HG03460 (cell line): Measurements from ENCODE around the gene ZNF287.
A peak's percentile ranks its signal among the peaks of the same experiment; 100 is the strongest.
"Not testable (repeated sequence)": the region's sequence is repeated elsewhere in the genome, so short reads cannot be mapped to it uniquely, and the experiment has no call there.

Source experiments
- ATAC-seq: cut with Tn5 transposase; IDR thresholded peaks from one replicate; pipeline ENCODE4 v1.9.1; 2021; ENCODE audit not compliant: unreplicated experiment

ZNF287 gene

GRCh38 chr17:16568541-16569357 is at the start of gene ZNF287:
Gene ZNF287, minus strand, starts transcription at chr17:16569204. Its CDS starts 1,473 bp downstream, at chr17:16567731.
- ATAC-seq = peak; percentile 93

DNA sequence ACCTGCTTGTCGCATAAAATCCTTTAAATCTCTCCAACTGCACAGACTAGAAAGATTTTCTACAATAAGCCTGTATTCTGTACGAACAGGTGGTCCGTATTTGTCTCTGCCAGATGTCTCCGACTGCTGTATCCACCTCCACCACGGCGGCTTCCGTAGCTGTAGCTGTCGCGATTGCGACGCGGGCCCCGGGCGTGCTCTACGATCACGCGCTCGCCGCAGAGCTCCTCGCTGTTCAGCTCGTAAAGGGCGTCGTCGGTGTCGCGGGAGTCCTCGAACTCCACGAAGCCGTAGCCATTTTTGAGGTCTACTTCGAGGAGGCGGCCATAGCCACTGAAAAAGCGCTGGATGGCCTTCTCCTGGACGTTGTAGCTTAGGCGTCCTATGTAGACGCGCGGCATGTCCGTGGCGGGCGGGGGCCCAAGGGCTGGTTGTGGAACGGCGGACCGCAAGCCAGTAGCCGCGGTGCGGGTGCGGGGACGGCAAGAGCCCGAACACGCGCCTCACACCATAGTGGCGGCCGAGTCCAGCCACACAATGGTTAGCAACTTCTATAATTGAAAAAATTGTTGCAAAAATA is 48.6 kb upstream of the ZNF287 start:
- no peak for ATAC-seq

- ATAC-seq = no peak
Observed at GRCh38 chr17:16599537-16599936, 30.5 kb upstream of the ZNF287 start.

DNA sequence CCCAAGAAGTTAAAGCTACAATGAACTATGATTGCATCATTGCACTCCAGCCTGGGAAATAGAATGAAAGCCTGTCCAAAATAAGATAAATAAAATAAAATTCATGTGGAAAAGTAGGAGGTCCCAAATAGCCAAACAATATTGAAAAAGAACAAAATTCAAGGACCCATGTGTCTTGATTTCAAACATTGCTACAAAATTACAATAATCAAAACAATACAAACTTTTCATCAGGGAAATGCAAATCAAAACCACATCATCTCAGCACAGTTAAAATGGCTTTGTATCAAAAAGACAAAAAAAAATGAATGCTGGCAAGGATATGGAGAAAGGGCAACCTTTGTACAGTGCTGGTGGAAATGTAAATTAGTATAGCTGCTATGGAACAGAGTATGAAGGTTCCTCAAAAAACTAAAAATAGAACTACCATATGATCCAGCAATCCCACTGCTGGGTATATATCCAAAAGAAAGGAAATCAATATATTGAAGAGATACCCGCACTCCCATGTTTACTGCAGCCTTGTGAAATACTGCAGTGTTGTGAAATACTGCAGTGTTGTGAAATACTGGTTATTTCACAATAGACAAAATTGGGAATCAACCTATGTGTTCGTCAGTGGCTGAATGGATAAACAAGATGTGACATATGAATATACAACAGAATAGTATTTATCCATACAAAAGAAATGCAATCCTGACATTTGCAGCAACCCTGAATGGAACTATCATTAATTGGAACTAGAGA is 24.5 kb upstream of the ZNF287 start:
- ATAC-seq = no peak

DNA sequence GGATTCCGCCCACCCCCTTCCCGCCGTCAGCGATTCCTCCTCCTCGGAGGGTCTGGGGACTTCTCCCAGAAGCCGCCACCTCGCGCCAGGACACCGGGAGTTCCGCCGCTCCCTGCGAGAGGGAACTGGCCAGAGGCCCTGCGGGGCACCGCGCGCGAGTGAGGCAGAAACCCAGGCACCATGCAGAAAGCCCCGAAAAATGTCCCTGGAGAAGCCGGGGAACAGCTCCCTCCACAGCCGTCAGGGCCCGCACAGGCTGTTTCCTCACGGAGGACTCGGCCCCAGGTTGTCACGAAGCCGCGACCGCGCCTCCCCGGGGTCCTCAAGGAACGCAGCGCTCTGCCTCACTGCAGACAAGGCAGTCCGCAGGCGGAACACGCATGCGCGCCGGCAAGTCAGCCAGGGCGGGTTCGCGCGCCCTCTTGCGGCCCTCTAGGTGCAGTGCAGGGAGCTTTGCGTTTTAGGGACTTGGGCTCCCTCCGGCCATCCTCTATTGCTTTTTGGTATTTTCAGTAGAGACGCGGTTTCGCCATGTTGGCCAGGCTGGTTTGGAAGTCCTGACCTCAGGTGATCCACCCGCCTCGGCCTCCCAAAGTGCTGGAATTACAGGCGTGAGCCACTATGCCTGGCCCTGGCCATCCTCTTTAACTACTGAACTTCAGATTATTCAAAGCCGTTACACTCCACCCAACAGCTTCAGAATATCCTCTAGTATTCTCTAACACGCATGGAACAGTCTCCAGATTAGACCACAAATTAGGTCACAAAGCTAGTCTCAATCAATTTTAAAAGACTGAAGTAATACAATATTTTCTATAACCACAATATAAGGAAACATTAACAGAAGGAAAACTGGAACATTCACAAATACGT is 20.3 kb upstream of the ZNF287 start:
- peak; percentile 81 for ATAC-seq

DNA sequence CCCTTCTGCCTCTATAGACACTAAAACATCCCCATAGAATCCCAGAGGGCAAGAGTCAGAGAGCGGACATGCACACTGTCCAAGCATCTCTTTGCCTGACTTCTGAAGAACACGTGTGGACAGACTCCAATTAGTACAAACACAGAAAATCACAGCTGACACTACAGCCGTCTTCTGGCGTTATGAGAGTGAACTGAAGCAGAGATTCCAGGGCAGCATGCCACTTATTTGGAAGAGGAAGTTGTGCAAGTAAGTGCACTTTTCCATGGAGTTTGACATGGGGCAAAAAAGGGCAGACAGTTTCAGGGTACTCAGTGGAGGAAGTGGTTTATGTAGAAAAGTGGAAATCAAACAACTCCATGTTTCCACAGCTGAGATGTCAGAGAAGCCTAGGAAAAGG is 16.8 kb upstream of the ZNF287 start:
- ATAC-seq = no peak

GRCh38 chr17:16584273-16584995 is 15.4 kb upstream of the ZNF287 start:
- no peak for ATAC-seq

DNA sequence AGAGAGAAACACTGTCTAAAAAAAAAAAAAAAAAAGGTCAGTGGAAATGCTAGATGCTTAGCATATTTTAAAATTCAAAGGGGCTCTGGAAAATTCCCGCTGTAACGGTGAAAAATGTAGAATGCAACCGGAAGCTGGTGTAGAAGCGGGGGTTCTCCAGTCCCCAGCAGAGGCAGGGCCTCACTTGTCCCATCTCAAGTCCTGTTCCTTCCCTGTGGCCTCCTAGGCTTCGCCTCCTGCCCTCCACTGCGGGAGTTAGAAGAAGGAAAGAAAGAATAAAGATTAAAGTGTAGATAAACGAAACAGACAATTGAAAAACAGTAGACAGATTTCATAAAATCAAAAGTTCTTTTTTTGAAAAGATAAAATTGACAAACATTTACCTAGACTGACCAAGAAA is 14.8 kb upstream of the ZNF287 start:
- no peak for ATAC-seq

DNA sequence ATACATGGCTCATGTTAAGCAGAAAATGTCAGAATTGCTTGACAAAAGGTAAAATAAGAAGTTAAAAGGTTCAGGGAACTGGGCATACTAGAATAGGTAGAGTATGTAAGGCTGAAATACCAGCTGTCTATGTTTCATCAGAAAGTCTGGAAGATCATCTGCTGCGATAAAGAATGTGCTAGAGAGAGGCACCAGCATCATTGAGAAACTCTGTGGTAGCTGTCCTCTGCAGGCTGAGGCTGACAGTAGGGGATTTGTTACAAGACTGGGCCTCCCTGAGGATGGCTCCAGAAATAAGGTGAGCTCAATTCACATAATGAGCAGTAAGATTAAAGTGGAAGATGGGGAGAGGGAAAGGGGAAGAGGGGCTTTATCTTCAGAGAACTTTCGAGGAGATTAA is 4.5 kb upstream of the ZNF287 start:
- no peak for ATAC-seq

GRCh38 chr17:16569358-16569712 is 331 bp upstream of the ZNF287 start:
- peak; percentile 20 for ATAC-seq

DNA sequence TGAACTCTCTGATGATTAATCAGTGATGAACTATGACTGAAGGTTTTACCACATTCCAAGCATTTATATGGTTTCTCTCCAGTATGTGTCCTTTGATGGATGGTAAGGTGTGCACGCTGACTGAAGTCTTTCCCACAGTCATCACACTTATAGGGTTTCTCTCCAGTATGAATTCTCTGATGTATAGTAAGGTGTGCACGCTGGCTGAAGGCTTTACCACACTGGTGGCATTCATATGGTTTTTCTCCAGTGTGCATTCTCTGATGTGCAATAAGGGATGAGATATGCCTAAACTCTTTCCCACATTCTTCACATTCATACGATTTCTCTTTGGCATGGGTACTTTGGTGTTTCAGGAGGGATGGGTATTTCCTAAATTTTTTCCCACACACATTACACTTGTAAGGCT is 16.4 kb downstream of the ZNF287 start:
- no peak for ATAC-seq

DNA sequence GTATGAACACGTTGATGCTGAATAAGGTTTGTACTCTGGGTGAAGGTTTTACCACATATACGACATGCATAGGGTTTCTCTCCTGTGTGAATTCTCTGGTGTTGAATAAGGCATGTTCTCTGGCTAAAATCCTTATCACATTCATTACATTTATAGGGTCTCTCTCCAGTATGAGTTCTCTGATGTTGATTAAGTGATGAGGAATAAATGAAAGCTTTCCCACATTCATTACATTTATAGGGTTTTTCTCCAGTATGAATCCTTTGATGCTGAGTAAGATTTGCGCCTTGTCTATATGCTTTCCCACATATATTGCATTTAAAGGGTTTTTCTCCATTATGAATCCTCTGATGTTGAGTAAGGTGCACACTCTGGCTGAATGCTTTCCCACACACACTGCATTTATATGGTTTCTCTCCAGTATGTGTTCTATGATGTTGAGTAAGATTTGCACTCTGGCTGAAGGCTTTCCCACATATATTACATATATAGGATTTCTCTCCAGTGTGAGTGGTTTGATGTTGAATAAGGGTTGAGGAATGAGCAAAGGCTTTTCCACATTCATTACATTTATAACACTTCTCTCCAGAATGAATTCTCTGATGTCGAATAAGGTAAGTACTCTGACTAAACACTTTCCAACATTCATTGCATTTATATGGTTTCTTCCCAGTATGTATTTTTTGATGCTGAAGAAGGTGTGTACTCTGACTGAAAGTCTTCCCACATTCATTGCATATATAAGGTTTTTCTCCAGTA is 16.9 kb downstream of the ZNF287 start:
- no peak for ATAC-seq

GRCh38 chr17:16537130-16537458 is 31.9 kb downstream of the ZNF287 start:
- no peak for ATAC-seq

- no peak for ATAC-seq
Observed at GRCh38 chr17:16534236-16534635, 34.8 kb downstream of the ZNF287 start.

- no peak for ATAC-seq
Observed at GRCh38 chr17:16529906-16530305, 39.1 kb downstream of the ZNF287 start.

- ATAC-seq = no peak
Observed at GRCh38 chr17:16527298-16527697, 41.7 kb downstream of the ZNF287 start.

DNA sequence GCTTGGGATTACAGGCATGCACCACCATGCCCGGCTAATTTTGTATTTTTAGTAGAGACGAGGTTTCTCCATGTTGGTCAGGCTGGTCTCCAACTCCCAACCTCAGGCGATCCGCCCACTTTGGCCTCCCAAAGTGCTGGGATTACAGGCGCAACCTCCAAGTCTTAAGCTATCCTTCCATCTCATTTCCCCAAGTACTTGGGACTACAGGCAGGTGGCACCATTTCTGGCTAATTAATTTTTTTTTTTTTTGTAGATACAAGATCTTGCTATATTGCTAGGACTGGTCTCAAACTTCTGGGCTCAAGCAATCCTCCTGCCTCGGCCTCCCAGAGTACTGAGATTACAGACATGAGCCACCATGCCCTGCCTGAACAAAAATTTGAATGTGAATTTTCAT is 43.4 kb downstream of the ZNF287 start:
- ATAC-seq = not testable (repeated sequence)

- peak; percentile 65 for ATAC-seq
Observed at GRCh38 chr17:16521070-16521727, 47.8 kb downstream of the ZNF287 start.

GRCh38 chr17:16519021-16519420 is 50.0 kb downstream of the ZNF287 start:
- no peak for ATAC-seq
